T-helper 1 cell treated with Interleukin-12 subunit alpha and Interleukin-12 subunit beta and Interleukin-4 antibody, amounts not matched to agents 30 ng/mL and 1 ng/mL, for 36 hours (primary cell): ENCODE data around the gene CCDC192. TPM values are rescaled to one million over a fixed set of nuclear protein-coding genes. Genes with fewer than 3 reads are reported as not detected.

Experiments
- intact Hi-C: fragments of 100-400 bp; cut with micrococcal nuclease; formaldehyde crosslinking; loops from one replicate; pipeline ENCODE4 v1.15.1; 2024
- total RNA-seq: library from RNA; stranded (reverse); gene quantifications from 2 replicates; pipeline ENCODE4 v1.2.3, GENCODE V29; 2022

CCDC192 gene
- total RNA-seq, 1 donor from 2014 or later, result not detected

- intact Hi-C loops, result no loop called here
Observed at GRCh38 chr5:127943061-127943371, 239.8 kb downstream of the CCDC192 start.

GRCh38 chr5:127944125-127944524 is 240.9 kb downstream of the CCDC192 start:
- intact Hi-C loops, result no loop called here

GRCh38 chr5:127947941-127948340 is 244.8 kb downstream of the CCDC192 start:
- intact Hi-C loops, result no loop called here

- intact Hi-C loops, result no loop called here
Observed at GRCh38 chr5:127950707-127951391, 247.7 kb downstream of the CCDC192 start.

GRCh38 chr5:127951791-127952190 is 248.6 kb downstream of the CCDC192 start:
- intact Hi-C loops, result no loop called here

GRCh38 chr5:127957183-127957582 is 254.0 kb downstream of the CCDC192 start:
- intact Hi-C loops, result no loop called here

- intact Hi-C loops, result no loop called here
Observed at GRCh38 chr5:127957701-127958239, 254.6 kb downstream of the CCDC192 start.

GRCh38 chr5:127958421-127959011 is 255.3 kb downstream of the CCDC192 start:
- intact Hi-C loops, result no loop called here

GRCh38 chr5:127959152-127959764 is 256.1 kb downstream of the CCDC192 start:
- intact Hi-C loops, result no loop called here

- intact Hi-C loops, result no loop called here
Observed at GRCh38 chr5:127960270-127960691, 257.1 kb downstream of the CCDC192 start.

GRCh38 chr5:127961006-127961762 is 258.0 kb downstream of the CCDC192 start:
- intact Hi-C loops, result no loop called here

- intact Hi-C loops, result no loop called here
Observed at GRCh38 chr5:127961763-127962145, 258.6 kb downstream of the CCDC192 start.

GRCh38 chr5:127962491-127962890 is 259.3 kb downstream of the CCDC192 start:
- intact Hi-C loops, result no loop called here

GRCh38 chr5:127963233-127963632 is 260.0 kb downstream of the CCDC192 start:
- intact Hi-C loops, result no loop called here

- intact Hi-C loops, result no loop called here
Observed at GRCh38 chr5:127963931-127964330, 260.7 kb downstream of the CCDC192 start.

- intact Hi-C loops, result no loop called here
Observed at GRCh38 chr5:127967323-127967982, 264.3 kb downstream of the CCDC192 start.

GRCh38 chr5:127967983-127968592 is 264.9 kb downstream of the CCDC192 start:
- intact Hi-C loops, result no loop called here

GRCh38 chr5:127969002-127969401 is 265.8 kb downstream of the CCDC192 start:
- intact Hi-C loops, result no loop called here

- intact Hi-C loops, result no loop called here
Observed at GRCh38 chr5:127969651-127970050, 266.5 kb downstream of the CCDC192 start.

- intact Hi-C loops, result no loop called here
Observed at GRCh38 chr5:127970081-127970480, 266.9 kb downstream of the CCDC192 start.

- intact Hi-C loops, result no loop called here
Observed at GRCh38 chr5:127970854-127971425, 267.7 kb downstream of the CCDC192 start.
